Cardiac fibroblast (primary cell): ENCODE data around the gene SPEF2.

Source experiments
- DNase-seq, 2 donors: peaks; one replicate each; pipeline versions ENCODE4 v3.0.0 to v3.0.0-alpha.2; 2010; ENCODE audit warnings: low read depth in 2 of 2
- H3K4me3 ChIP-seq, 2 donors: replicated peaks in 1 of 2; 1 replicate in 1 of 2; 2 replicates in 1 of 2; pipeline ENCODE4 v1.5.1; 2011; ENCODE audit warnings: low read depth in 2 of 2, low read length in 2 of 2, mild to moderate bottlenecking in 2 of 2, moderate library complexity in 1 of 2
- TF ChIP-seq, protein P1 (sequence below): IDR thresholded peaks from one replicate; pipeline ENCODE4 v1.5.1; 2011; ENCODE audit warnings: low read depth, mild to moderate bottlenecking, low read length, inconsistent platforms

SPEF2 gene

DNA sequence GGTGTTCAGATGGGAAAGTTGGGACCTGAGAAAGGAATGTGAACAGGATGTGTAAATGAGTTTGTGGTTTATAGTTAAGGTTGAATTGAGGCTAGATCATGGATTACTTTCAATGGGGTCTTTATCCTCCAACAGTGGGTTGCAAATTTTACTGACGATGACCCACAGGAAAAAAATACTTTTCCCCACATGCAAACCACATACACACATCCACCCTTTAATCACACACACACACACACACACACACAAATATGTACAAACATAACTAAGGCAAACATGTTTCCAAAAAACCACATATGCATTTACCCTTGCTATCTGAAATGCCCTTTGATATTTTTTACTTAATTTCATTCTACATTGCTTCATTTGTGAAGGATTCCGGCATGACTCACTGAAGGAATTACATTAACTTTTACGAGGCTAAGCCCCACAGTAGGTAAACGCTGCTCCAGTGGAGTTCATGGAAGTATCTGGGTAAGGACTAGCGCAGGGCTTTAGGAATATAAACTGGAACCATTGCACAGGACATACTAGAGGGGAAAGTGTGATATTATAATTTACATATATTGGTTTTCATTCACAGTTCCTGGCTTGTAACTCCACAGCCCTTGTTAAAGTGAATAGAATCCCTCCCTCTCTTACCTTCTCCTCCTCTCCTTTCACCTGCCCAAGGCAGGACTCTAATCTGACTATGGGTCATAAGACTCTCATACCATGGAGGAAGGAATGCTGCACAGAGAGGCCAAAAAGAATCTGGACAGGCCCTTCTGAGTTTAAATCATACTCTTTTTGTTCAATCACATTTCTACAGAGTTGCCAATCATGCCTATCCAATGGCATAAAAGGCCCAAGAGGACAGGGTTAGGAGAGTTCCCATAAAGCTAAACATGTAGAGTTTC is 8.5 kb upstream of the SPEF2 start:
- no peak for DNase-seq
- no peak overlapping the region for H3K4me3 ChIP-seq
- TF ChIP-seq, protein P1, sequence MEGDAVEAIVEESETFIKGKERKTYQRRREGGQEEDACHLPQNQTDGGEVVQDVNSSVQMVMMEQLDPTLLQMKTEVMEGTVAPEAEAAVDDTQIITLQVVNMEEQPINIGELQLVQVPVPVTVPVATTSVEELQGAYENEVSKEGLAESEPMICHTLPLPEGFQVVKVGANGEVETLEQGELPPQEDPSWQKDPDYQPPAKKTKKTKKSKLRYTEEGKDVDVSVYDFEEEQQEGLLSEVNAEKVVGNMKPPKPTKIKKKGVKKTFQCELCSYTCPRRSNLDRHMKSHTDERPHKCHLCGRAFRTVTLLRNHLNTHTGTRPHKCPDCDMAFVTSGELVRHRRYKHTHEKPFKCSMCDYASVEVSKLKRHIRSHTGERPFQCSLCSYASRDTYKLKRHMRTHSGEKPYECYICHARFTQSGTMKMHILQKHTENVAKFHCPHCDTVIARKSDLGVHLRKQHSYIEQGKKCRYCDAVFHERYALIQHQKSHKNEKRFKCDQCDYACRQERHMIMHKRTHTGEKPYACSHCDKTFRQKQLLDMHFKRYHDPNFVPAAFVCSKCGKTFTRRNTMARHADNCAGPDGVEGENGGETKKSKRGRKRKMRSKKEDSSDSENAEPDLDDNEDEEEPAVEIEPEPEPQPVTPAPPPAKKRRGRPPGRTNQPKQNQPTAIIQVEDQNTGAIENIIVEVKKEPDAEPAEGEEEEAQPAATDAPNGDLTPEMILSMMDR = no peak

DNA sequence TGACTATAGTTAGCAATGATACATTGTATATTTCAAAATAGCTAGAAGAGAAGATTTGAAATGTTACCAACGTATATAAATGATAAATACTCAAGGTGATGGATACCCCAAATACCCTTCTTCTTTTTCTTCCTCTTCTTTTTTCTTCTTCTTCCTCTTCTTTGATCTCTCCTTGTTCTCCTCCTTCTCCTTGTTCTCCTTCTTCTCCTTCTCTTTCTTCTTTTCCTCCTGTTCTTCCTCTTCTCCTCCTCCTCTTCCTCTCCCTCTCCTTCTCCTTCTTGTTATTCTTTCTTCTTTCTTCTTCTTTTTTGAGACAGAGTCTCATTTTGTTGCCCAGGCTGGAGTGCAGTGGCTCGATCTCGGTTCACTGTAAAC is 616 bp upstream of the SPEF2 start:
- TF ChIP-seq, protein P1 = no peak
- H3K4me3 ChIP-seq = peak overlapping the region; percentile 72 to 89
- DNase-seq = no peak

DNA sequence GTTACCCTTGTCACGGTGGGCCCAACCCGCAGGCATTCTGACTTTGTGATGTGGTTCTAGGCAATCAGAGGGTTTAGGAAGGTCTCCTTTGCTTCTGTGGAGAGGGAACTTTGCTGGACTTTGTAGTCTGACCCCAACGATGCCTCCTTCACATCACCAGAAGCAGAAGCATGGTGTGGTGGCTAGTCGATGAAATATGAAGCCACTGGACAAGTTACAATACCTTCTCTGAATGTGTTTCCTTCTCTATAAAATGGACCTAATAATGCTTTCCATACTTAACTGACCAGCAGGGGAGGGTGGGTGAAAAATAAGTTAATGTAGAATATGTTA is 607 bp downstream of the SPEF2 start:
- DNase-seq = peak; percentile 5 to 6
- TF ChIP-seq, protein P1 = no peak
- peak overlapping the region; percentile 72 to 89 for H3K4me3 ChIP-seq

DNA sequence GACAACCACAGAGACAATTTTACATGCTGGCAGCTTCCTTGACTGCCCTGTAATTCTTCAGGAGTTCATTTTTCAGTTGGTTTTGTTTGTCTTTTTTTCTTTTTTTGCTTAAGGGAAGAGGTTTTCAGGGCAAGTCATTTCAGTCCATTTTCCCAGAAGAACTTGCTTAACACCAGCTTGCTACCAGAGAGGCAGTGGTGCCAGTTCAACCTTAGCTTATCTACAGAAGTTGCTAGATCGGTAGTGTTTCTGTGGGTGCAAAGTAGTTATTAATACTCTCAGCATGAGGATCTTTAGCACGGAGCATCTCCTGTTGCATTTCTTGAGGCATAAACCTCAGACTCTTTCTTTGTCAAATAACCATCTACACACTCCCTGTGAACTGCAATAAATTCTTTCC is 1.1 kb downstream of the SPEF2 start:
- no peak overlapping the region for H3K4me3 ChIP-seq
- DNase-seq = no peak

DNA sequence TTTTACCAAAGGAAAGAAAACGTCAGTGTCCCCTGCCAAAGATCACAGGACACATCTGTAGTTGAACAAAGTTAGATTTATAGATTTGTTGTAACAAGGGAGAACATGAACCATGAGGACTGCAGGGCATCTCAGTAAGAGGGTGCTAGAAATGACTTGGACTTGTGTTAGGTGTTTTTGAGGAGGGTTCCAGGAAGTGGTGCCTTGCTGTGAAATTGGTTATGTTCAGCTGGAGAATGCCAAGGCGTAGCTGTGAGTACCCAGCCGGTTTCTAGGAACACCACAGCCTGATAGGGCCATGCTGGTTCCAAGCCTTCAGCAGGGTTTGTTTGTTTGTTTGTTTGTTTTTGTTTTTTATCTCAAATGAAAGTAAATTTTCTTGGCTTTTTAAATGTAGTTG is 5.3 kb downstream of the SPEF2 start:
- TF ChIP-seq, protein P1 = no peak
- no peak overlapping the region for H3K4me3 ChIP-seq
- DNase-seq = no peak

More for the DNA sequence above, 1.1 kb downstream of the SPEF2 start:
- TF ChIP-seq, protein P1 = no peak

DNA sequence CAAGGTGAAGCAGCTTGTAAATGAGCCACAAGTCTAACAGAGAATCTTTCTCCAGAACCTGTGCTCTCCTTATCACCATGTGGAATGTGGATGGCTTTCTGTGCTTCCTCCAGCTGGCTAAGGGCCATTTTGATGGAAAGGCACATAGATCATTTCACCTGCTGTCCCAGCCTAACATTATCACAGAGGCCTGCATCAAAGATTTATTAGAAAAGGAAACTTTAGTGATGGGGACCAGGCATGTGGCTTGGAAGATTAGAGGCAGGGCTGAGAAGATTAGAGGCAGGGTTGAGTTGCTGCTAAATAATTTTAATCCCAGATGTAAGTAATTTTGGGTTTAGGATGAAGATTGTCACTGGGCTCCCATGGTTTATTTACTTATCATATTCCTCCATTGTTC is 6.3 kb downstream of the SPEF2 start:
- no peak overlapping the region for H3K4me3 ChIP-seq
- no peak for DNase-seq
- TF ChIP-seq, protein P1 = no peak

DNA sequence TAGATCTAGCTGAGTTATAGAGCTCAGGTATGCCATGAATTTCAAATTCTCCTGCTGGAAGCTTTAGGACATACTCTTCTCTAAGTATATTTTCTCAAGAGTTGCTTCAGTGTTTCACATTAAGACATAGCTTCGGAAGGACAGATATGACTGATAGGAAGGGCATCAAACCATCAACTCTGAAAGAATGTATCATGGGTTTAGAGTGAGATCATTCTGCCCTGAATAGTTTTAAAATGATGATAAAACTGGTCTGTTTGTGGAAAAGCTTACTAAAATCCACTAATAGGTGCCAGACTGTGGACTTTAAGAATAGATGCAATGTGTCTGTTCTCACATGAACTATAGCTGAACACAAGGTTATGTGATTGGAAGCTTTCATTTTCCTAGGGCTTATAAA is 8.4 kb downstream of the SPEF2 start:
- DNase-seq = peak in 1 of 2 donors; percentile 21
- H3K4me3 ChIP-seq = no peak overlapping the region
- TF ChIP-seq, protein P1 = no peak
